HepG2 (cell line): Measurements from ENCODE around the gene NPPC. TPM values are rescaled to one million over a fixed set of nuclear protein-coding genes. Genes with fewer than 3 reads are reported as not detected.
A peak's percentile ranks its signal among the peaks of the same experiment; 100 is the strongest.

Experiments
- BRD4 ChIP-seq: sonication (generic); formaldehyde crosslinking; IDR thresholded peaks from 2 replicates; pipeline ENCODE4 v1.4.0; 2020; ENCODE audit warnings: missing genetic modification reagents
- CREB3 ChIP-seq: sonication (generic); formaldehyde crosslinking; IDR thresholded peaks from 2 replicates; pipeline ENCODE4 v1.5.0; 2020; ENCODE audit warnings: missing genetic modification reagents
- CTCF ChIP-seq: sonication (generic); formaldehyde crosslinking; IDR thresholded peaks from 2 replicates; pipeline ENCODE4 v1.5.0; 2020; ENCODE audit warnings: mild to moderate bottlenecking, missing genetic modification reagents, moderate library complexity
- DNMT1 ChIP-seq: sonication (generic); formaldehyde crosslinking; IDR thresholded peaks from 2 replicates; pipeline ENCODE4 v1.5.1; 2020; ENCODE audit warnings: mild to moderate bottlenecking, missing genetic modification reagents
- EZH2 ChIP-seq: conservative IDR thresholded peaks from 2 replicates; pipeline ENCODE4 v1.6.1; 2012; ENCODE audit warnings: mild to moderate bottlenecking, low read depth, low read length, moderate library complexity
- NR0B2 ChIP-seq: sonication (generic); formaldehyde crosslinking; IDR thresholded peaks from 2 replicates; pipeline ENCODE4 v1.4.0; 2020; ENCODE audit warnings: mild to moderate bottlenecking, missing genetic modification reagents
- PATZ1 ChIP-seq: sonication (generic); formaldehyde crosslinking; IDR thresholded peaks from 2 replicates; pipeline ENCODE4 v1.4.0; 2020; ENCODE audit warnings: missing genetic modification reagents
- SKI ChIP-seq: fragments of 450-650 bp; IDR thresholded peaks from one replicate; pipeline ENCODE4 v1.6.1; 2018; ENCODE audit warnings: mild to moderate bottlenecking; ENCODE audit not compliant: partially characterized antibody
- THAP9 ChIP-seq: sonication (generic); formaldehyde crosslinking; IDR thresholded peaks from 2 replicates; pipeline ENCODE4; 2020; ENCODE audit warnings: missing genetic modification reagents, mild to moderate bottlenecking, borderline replicate concordance
- UBTF ChIP-seq: sonication (generic); formaldehyde crosslinking; IDR thresholded peaks from 2 replicates; pipeline ENCODE4 v1.4.0; 2020; ENCODE audit warnings: mild to moderate bottlenecking, missing genetic modification reagents
- YY1 ChIP-seq: IDR thresholded peaks from 2 replicates; pipeline ENCODE4 v1.6.1; 2011; ENCODE audit warnings: low read length, low read depth, moderate library complexity, mild to moderate bottlenecking; ENCODE audit not compliant: insufficient read depth, insufficient replicate concordance
- ZNF232 ChIP-seq: sonication (generic); formaldehyde crosslinking; IDR thresholded peaks from 2 replicates; pipeline ENCODE4 v1.4.0; 2020; ENCODE audit warnings: missing genetic modification reagents, borderline replicate concordance
- ZNF337 ChIP-seq: sonication (generic); formaldehyde crosslinking; IDR thresholded peaks from 2 replicates; pipeline ENCODE4 v1.5.1; 2020; ENCODE audit warnings: missing genetic modification reagents, low read depth, mild to moderate bottlenecking, borderline replicate concordance
- ZNF33B ChIP-seq: sonication (generic); formaldehyde crosslinking; IDR thresholded peaks from 2 replicates; pipeline ENCODE4 v1.5.1; 2020; ENCODE audit warnings: mild to moderate bottlenecking, missing genetic modification reagents
- polyA plus RNA-seq, 8 experiments: library from polyadenylated mRNA; depleted of rRNA in 3 of 8; stranded (reverse) in 7 of 8; unstranded in 1 of 8; fragments of >200 nt; fragmentation: Illumina TruSeq in 4 of 8; extraction: Trizol in 4 of 8; gene quantifications; 2 replicates each; pipeline versions ENCODE4 v1.2.1 to v1.2.3, GENCODE V29; 2011 to 2016; ENCODE audit warnings: low read depth in 4 of 8, missing spikeins in 1 of 8, mixed read lengths in 1 of 8; ENCODE audit not compliant: insufficient read depth in 1 of 8
- total RNA-seq, 5 experiments: library from RNA; depleted of rRNA; stranded (reverse); fragments of >200 nt; fragmentation: Illumina TruSeq; extraction: Trizol; gene quantifications; 2 replicates each; pipeline ENCODE4 v1.2.3, GENCODE V29; 2016; ENCODE audit warnings: low read depth in 1 of 5

The NPPC gene
- total and polyA plus RNA-seq, 2 of the 13 experiments (the other 11 are each of a cell fraction or from before 2014, with no cell fraction given), result 0.11 TPM; not detected in 1

GRCh38 chr2:231925303-231926179 is 655 bp downstream of the NPPC start (continued):
- TF ChIP-seq THAP9 (peak; percentile 16), CREB3 (no peak), NR0B2 (CRISPR knock-in tag) (0 out of 2 replicates have a peak, but pooled peaks have one; percentile 17), CTCF (CRISPR knock-in tag) (peak; percentile 91), ZNF33B (0 out of 2 replicates have a peak, but pooled peaks have one; percentile 6), YY1 (peak; percentile 73), SKI (peak; percentile 46), PATZ1 (CRISPR knock-in tag) (peak; percentile 11; the same call in 1 of the 2 replicates), DNMT1 (CRISPR knock-in tag) (0 out of 2 replicates have a peak, but pooled peaks have one; percentile 60), UBTF (peak; percentile 84; the same call in 1 of the 2 replicates), BRD4 (CRISPR knock-in tag) (peak; percentile 11; the same call in 1 of the 2 replicates), EZH2 (0 out of 2 replicates have a peak, but pooled peaks have one; percentile 1), ZNF337 (no peak), ZNF232 (CRISPR knock-in tag) (no peak)
